NCI-H2196 treated with DMSO at 0.1 percent for 48 hours (cell line): ENCODE data around the gene WDHD1.
"Not testable (repeated sequence)": the region's sequence is repeated elsewhere in the genome, so short reads cannot be mapped to it uniquely, and the experiment has no call there.

Experiments
- DNase-seq: peaks from one replicate; lab custom pipeline; 2025; ENCODE audit not compliant: unreplicated experiment; lab: John Stamatoyannopoulos, UW

Gene WDHD1

DNA sequence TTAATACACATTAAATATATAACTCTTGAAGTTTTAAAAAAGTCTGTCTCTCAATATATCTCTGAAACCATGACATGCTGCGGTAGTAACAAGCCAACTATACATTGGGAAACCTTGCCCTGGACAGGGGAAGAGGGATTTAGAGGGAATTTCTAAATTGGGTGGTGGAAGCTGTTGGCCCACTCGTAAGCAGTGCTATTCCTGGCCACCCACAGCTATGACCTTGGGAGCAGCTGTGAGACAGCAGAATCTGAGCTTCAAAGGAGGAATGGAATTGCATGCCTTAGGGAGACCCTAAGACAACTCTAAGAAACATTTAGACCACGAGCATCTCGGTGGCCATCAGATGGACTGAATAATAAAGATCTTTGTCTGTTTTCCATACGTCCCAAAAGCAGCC is 108.5 kb downstream of the WDHD1 start:
- no peak for DNase-seq

GRCh38 chr14:54916101-54916500 is 110.8 kb downstream of the WDHD1 start:
- no peak for DNase-seq

GRCh38 chr14:54909817-54910558 is 116.9 kb downstream of the WDHD1 start:
- DNase-seq, result no peak

DNA sequence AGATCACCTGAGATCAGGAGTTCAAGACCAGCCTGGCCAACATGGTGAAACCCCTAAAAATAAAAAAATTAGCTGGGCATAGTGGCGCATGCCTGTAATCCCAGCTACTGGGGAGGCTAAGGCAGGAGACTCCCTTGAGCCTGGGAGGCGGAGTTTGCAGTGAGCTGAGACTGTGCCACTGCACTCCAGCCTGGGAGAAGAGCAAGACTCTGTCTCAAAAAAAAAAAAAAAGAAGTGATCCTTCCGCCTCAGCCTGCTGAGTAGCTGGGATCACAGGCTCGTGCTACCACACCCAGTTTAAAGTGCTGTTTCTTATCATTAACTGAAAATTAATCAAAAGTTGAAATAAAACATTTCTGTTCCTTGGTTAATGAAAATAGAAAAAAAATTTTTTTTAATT is 117.9 kb downstream of the WDHD1 start:
- DNase-seq, result not testable (repeated sequence)

DNA sequence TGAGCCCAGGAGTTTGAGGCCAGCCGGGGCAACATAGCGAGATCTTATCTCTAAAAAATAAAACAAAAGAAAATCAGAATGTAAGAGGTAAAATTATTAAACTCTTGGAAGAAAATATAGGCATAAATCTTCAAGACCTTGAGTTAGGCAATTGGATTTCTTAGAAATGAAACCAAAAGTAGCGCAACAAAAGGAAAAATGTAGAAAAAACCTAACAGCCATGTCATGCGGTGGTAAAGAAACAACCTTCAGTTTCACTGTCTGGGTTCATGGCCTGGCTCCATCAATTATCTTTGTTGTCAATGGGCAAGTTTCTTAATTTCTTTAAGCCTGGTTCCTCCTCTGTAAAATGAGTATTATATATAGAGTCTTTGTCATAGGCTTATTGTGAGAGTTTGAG is 118.7 kb downstream of the WDHD1 start:
- no peak for DNase-seq

- DNase-seq, result no peak
Measured at GRCh38 chr14:54906075-54906474, 120.8 kb downstream of the WDHD1 start.

DNA sequence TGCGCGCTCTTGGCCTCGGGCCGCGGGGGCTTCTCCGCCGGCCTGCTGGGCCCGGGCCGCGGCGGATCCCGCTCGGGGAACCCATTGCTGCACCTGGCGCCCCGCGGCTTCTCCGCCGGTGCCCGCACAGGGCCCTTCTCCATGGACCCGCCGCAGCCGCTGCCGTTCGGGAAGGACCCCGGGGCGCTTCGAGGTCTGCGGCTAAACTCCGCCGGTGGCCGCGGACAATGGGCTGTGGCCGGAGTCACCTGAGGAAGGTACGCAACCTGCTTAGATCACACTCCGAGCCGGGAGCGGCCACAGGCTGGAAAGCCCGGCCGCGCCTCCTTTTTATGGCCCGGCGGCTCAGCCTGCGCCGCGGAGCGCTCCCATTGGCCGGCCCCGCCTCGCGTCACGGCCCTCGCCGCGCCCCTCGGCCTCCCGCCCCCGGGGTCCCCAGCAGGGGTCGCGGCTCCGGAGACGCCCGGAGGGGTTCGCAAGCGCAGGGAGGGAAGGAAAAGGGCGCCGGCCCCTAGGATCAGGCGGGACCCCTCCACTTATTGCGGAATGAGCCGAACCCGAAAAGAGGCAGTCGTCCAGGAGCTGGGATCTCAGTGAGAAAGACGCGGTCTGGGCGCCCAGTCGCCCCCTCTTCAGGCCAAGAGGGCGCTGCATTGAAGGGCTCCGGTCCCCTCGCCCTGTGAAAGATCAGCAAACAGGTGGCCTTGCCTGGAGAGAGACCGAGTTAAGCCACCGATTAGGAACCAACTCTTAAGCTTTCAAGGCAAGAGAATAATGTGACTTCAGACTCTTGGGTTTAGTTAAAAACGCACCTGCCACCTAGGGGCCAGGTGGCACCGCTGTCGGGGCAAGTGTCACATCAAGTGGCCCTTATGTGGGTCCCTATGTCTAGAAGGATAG is 124.1 kb downstream of the WDHD1 start, which contains the start of gene GCH1:
GCH1 (minus strand) TSS at position 306 of the 900 bp plus-strand sequence; CDS start at position 143, 163 bp downstream.
- DNase-seq, result peak; percentile 54

- peak; percentile 17 for DNase-seq
Measured at GRCh38 chr14:54902143-54902520, 124.8 kb downstream of the WDHD1 start.

DNA sequence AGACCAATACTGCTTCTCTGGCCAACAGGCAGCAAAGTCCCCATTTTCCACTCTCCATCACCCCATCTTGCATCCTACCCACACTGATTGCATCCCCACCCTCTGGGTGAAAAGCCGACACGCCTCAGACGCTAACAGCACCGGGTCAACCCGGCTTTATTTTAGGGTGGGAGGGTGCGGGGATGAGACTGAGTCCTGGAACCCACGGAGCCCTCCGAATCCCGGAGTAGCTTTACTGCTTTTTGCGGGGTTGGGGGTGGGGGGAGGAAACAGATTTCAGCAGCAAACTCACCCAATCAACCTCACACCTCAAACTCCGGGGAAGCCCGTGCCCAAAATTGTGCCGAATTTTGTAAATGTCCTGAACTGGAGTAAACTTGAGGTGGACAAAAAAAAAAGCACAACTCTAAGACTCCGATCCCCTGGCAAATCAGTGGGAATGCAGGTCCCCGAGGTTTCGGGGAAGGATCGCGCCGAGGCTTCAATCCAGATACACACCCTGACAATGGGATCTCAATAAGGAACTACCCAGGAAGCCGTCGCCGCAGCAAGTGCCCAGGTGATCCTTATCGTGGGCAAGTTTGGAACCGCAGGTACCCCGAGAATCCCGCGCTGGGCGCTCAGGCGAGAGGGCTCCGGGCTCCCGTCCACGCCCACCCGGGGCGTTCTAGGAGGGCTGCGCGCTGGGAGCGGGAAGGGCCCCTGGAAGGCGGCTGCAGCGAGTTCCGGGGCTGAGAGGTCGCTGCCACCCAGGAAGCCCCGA is 125.3 kb downstream of the WDHD1 start:
- no peak for DNase-seq

- no peak for DNase-seq
Measured at GRCh38 chr14:54899573-54899972, 127.3 kb downstream of the WDHD1 start.

- DNase-seq, result not testable (repeated sequence)
Measured at GRCh38 chr14:54897809-54898555, 128.9 kb downstream of the WDHD1 start.

DNA sequence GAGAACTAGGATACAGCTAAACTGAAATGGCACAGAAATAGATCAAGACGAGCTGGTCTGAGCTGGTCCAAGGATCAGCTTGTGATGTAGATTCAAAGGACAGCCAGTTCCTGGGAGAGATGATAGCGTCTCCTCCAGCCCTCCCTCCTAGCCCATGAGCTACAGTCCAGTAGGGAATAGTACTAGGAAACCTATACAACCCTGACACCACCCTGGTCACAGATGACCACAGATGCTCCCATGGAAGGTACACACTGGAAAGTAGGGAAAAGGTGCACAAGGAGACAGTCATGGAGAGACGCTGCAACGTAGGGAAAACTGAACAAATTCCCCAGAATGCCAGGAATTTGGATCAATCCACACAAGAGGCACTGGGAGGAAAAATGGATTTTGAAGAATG is 131.2 kb downstream of the WDHD1 start:
- DNase-seq, result no peak

DNA sequence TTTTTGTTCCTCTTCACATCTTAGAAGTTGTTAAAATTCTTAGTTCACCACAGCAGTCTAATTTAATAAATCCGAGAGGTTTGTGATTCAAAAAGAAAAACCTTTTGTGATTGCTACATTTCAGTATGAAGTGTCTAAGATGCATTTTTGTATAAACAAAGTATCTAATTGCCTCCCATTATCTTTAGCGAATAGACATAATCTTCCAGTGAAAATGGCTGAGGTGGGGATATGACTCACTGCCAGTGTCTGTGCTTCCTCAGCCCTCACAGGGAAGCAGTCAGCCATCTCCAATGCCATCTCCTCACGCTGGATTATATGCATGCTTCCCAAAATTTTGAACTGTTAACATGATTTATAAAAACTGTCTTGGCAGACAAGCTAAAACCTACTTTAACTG is 131.9 kb downstream of the WDHD1 start:
- DNase-seq, result no peak

DNA sequence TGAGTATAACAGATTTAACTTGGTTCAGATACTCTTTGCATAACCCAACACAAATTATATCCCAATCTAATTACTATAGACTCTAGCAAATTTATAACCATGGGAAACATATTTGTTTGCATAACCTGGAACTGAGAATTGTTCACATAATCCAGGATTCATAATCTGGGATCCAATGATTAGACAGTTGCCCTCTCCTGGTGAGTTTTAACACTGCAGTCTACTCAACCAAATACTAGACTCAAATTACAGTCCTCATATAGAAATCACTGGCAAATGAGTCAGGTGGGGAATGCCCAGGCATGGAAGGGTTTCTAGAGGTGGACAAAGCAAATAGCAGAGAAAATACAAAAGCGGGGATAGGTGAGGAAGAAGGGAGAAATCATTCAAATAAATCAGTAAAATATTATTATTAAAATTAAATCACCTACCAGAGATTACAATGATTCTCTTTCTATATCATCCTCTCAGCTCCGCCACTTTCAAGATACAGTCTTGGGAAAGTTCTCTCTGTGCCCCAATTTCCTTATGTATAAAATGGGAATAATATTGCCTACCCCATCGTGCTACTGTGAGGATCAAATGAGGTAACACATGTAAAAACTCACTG is 133.6 kb downstream of the WDHD1 start:
- DNase-seq, result peak; percentile 5

- DNase-seq, result no peak
Measured at GRCh38 chr14:54891471-54892245, 135.2 kb downstream of the WDHD1 start.

GRCh38 chr14:54890788-54891187 is 136.1 kb downstream of the WDHD1 start:
- no peak for DNase-seq

GRCh38 chr14:54889919-54890318 is 137.0 kb downstream of the WDHD1 start:
- no peak for DNase-seq
